SK-N-SH treated with all-trans-retinoic acid at 6 μM for 48 hours (cell line): Measurements from ENCODE around the gene BBS1.
"Not testable (repeated sequence)": the region's sequence is repeated elsewhere in the genome, so short reads cannot be mapped to it uniquely, and the experiment has no call there.

ENCODE experiments used
- ATAC-seq: fragments of 200-7000 bp; cut with Tn5 transposase; 3 replicates; pipeline ENCODE4 v1.9.1; 2020; ENCODE audit warnings: mild to moderate bottlenecking, moderate library complexity
- ARNTL ChIP-seq: fragments of 450-650 bp; formaldehyde crosslinking; IDR thresholded peaks from 2 replicates; pipeline ENCODE4 v1.5.0; 2020; ENCODE audit warnings: low read depth, mild to moderate bottlenecking, moderate library complexity, borderline replicate concordance
- CSDC2 ChIP-seq: fragments of 250-450 bp; sonication (Bioruptor Pico); IDR thresholded peaks from 2 replicates; pipeline ENCODE4 v1.5.0; 2020; ENCODE audit warnings: mild to moderate bottlenecking, moderate library complexity
- ESRRG ChIP-seq: fragments of 250-450 bp; sonication (Bioruptor Pico); IDR thresholded peaks from 2 replicates; pipeline ENCODE4 v1.6.1; 2021; ENCODE audit warnings: mild to moderate bottlenecking
- GLIS3 ChIP-seq: fragments of 250-450 bp; sonication (Bioruptor Pico); IDR thresholded peaks from 2 replicates; pipeline ENCODE4 v1.5.0; 2020; ENCODE audit warnings: mild to moderate bottlenecking, moderate library complexity
- OSR1 ChIP-seq: fragments of 250-450 bp; sonication (Bioruptor Pico); IDR thresholded peaks from 2 replicates; pipeline ENCODE4 v1.8.0; 2022; ENCODE audit warnings: moderate library complexity, mild to moderate bottlenecking, inconsistent platforms
- PPARA ChIP-seq: fragments of 250-450 bp; sonication (Bioruptor Pico); IDR thresholded peaks from 2 replicates; pipeline ENCODE4 v1.5.0; 2020; ENCODE audit warnings: mild to moderate bottlenecking, borderline replicate concordance
- RARB ChIP-seq: fragments of 250-450 bp; sonication (Bioruptor Pico); IDR thresholded peaks from 2 replicates; pipeline ENCODE4 v1.8.0; 2021; ENCODE audit warnings: mild to moderate bottlenecking, moderate library complexity
- TCF4 ChIP-seq: fragments of 250-450 bp; sonication (Bioruptor Pico); IDR thresholded peaks from 2 replicates; pipeline ENCODE4 v1.8.0; 2021; ENCODE audit warnings: mild to moderate bottlenecking, moderate library complexity, borderline replicate concordance
- TOX ChIP-seq: fragments of 250-450 bp; sonication (Bioruptor Pico); IDR thresholded peaks from 2 replicates; pipeline ENCODE4 v1.8.0; 2021; ENCODE audit warnings: mild to moderate bottlenecking, moderate library complexity, borderline replicate concordance
- ZC3H10 ChIP-seq: fragments of 250-450 bp; sonication (Bioruptor Pico); IDR thresholded peaks from 2 replicates; pipeline ENCODE4 v1.5.1; 2021; ENCODE audit warnings: mild to moderate bottlenecking, moderate library complexity
- ZFP30 ChIP-seq: fragments of 450-650 bp; formaldehyde crosslinking; IDR thresholded peaks from 2 replicates; pipeline ENCODE4 v1.5.0; 2022; ENCODE audit warnings: mild to moderate bottlenecking, moderate library complexity
- ZNF565 ChIP-seq: fragments of 450-650 bp; formaldehyde crosslinking; conservative IDR thresholded peaks from 2 replicates; pipeline ENCODE4 v1.5.0; 2020; ENCODE audit warnings: low read depth, mild to moderate bottlenecking, moderate library complexity
- TF ChIP-seq, protein P1 (sequence below): fragments of 250-450 bp; sonication (Bioruptor Pico); IDR thresholded peaks from 2 replicates; pipeline ENCODE4 v1.5.1; 2020; ENCODE audit warnings: low read depth, mild to moderate bottlenecking, moderate library complexity
- TF ChIP-seq, protein P2 (sequence below): fragments of 250-450 bp; sonication (Bioruptor Pico); IDR thresholded peaks from 2 replicates; pipeline ENCODE4 v1.8.0; 2020; ENCODE audit warnings: mild to moderate bottlenecking, moderate library complexity, borderline replicate concordance
- TF ChIP-seq, protein P3 (sequence below): fragments of 250-450 bp; sonication (Bioruptor Pico); IDR thresholded peaks from 2 replicates; pipeline ENCODE4 v1.8.0; 2021; ENCODE audit warnings: low read depth, mild to moderate bottlenecking, moderate library complexity, borderline replicate concordance
- TF ChIP-seq, protein P4 (sequence below): fragments of 250-450 bp; sonication (Bioruptor Pico); IDR thresholded peaks from 2 replicates; pipeline ENCODE4 v1.5.0; 2020; ENCODE audit warnings: mild to moderate bottlenecking, moderate library complexity

BBS1 gene

DNA sequence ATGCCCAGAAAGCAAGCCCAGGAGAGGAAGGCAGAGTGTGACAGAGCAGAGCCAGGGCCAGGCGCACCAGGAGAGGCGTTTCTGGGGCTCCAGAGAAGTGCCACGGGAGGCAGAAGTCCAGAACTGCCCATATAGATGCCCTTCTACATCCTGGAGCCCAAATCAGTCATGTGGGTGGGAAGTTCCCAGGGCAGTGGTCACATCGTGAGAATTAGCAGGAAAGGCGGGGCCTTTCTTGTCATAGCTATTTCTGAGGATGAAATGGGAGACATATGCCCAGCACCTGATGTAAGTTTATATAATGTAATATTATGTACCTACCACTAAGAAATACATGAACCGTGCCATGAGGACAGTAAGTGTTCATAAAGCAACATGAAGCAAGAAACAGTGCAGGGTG, 22.3 kb downstream of the BBS1 start:
- TF ChIP-seq ZFP30 (CRISPR knock-in tag) (no peak), PPARA (CRISPR knock-in tag) (no peak), GLIS3 (CRISPR knock-in tag) (no peak), ZNF565 (CRISPR knock-in tag) (no peak), ESRRG (no peak), CSDC2 (CRISPR knock-in tag) (no peak), ARNTL (no peak), ZC3H10 (CRISPR knock-in tag) (no peak), TOX (CRISPR knock-in tag) (no peak), OSR1 (CRISPR knock-in tag) (no peak)
- TF ChIP-seq, protein P1, sequence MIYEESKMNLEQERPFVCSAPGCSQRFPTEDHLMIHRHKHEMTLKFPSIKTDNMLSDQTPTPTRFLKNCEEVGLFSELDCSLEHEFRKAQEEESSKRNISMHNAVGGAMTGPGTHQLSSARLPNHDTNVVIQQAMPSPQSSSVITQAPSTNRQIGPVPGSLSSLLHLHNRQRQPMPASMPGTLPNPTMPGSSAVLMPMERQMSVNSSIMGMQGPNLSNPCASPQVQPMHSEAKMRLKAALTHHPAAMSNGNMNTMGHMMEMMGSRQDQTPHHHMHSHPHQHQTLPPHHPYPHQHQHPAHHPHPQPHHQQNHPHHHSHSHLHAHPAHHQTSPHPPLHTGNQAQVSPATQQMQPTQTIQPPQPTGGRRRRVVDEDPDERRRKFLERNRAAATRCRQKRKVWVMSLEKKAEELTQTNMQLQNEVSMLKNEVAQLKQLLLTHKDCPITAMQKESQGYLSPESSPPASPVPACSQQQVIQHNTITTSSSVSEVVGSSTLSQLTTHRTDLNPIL (CRISPR knock-in tag): no peak
- TF ChIP-seq, protein P2, sequence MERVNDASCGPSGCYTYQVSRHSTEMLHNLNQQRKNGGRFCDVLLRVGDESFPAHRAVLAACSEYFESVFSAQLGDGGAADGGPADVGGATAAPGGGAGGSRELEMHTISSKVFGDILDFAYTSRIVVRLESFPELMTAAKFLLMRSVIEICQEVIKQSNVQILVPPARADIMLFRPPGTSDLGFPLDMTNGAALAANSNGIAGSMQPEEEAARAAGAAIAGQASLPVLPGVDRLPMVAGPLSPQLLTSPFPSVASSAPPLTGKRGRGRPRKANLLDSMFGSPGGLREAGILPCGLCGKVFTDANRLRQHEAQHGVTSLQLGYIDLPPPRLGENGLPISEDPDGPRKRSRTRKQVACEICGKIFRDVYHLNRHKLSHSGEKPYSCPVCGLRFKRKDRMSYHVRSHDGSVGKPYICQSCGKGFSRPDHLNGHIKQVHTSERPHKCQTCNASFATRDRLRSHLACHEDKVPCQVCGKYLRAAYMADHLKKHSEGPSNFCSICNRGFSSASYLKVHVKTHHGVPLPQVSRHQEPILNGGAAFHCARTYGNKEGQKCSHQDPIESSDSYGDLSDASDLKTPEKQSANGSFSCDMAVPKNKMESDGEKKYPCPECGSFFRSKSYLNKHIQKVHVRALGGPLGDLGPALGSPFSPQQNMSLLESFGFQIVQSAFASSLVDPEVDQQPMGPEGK (CRISPR knock-in tag): no peak
- TF ChIP-seq, protein P3, sequence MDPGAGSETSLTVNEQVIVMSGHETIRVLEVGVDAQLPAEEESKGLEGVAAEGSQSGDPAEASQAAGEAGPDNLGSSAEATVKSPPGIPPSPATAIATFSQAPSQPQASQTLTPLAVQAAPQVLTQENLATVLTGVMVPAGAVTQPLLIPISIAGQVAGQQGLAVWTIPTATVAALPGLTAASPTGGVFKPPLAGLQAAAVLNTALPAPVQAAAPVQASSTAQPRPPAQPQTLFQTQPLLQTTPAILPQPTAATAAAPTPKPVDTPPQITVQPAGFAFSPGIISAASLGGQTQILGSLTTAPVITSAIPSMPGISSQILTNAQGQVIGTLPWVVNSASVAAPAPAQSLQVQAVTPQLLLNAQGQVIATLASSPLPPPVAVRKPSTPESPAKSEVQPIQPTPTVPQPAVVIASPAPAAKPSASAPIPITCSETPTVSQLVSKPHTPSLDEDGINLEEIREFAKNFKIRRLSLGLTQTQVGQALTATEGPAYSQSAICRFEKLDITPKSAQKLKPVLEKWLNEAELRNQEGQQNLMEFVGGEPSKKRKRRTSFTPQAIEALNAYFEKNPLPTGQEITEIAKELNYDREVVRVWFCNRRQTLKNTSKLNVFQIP (CRISPR knock-in tag): no peak
- TF ChIP-seq, protein P4, sequence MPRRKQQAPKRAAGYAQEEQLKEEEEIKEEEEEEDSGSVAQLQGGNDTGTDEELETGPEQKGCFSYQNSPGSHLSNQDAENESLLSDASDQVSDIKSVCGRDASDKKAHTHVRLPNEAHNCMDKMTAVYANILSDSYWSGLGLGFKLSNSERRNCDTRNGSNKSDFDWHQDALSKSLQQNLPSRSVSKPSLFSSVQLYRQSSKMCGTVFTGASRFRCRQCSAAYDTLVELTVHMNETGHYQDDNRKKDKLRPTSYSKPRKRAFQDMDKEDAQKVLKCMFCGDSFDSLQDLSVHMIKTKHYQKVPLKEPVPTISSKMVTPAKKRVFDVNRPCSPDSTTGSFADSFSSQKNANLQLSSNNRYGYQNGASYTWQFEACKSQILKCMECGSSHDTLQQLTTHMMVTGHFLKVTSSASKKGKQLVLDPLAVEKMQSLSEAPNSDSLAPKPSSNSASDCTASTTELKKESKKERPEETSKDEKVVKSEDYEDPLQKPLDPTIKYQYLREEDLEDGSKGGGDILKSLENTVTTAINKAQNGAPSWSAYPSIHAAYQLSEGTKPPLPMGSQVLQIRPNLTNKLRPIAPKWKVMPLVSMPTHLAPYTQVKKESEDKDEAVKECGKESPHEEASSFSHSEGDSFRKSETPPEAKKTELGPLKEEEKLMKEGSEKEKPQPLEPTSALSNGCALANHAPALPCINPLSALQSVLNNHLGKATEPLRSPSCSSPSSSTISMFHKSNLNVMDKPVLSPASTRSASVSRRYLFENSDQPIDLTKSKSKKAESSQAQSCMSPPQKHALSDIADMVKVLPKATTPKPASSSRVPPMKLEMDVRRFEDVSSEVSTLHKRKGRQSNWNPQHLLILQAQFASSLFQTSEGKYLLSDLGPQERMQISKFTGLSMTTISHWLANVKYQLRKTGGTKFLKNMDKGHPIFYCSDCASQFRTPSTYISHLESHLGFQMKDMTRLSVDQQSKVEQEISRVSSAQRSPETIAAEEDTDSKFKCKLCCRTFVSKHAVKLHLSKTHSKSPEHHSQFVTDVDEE: no peak
- ATAC-seq: peak; percentile 9; the same call in 2 of the 3 replicates

DNA sequence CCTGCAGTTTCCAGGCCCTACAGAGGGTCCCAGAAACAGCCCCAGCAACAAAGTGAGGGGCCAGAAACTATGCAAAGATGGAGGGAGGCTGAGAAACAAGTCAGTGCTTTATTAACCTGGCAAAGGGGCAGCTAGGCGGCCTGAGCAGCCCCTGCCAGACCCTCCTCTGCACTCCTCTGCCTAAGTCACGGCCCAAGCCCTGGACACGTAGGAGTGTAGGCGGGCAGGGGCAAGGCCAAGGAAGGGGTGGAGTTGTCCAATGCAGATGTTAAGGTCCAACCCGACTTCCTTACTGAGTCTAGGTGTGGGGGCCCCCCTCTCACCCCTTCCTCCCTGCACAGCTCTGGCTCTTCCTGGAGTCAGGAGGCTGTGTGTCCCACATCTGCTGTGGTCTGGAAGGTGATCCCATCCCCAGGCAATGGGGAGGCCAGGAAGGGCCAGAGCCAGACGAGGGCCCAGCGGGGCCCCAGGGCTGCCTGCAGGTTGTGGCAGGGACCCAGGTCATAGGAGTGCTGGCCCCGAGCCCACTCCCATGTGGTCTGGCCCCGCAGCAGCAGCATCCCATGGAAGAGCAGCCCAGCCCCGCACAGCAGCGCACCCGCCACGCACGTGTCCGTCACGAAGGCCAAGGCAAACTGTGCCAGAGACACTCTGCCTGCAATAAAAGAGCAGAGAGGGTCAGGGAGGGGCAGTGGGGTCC, 28.9 kb downstream of the BBS1 start:
- no peak for TF ChIP-seq ZC3H10 (CRISPR knock-in tag)
- no peak for TF ChIP-seq ZNF565 (CRISPR knock-in tag)
- TF ChIP-seq GLIS3 (CRISPR knock-in tag): no peak
- TF ChIP-seq RARB (CRISPR knock-in tag): no peak
- no peak for TF ChIP-seq PPARA (CRISPR knock-in tag)
- TF ChIP-seq TCF4 (CRISPR knock-in tag): no peak
- no peak for ATAC-seq

DNA sequence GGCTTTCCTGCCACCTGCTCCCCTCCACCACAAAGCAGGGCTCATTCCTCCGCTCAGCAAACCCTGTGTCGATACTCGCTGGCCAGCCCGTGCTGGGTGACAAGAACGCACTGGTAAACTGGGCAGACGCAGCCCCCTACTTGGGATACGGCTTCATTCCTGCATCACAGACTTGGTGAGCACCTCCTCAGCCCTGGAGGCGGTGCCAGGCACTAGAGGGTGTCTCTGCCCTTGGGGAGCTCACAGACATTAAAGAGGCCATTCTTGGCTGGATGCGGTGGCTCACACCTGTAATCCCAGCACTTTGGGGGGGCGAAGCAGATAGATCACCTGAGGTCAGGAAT, 29.4 kb downstream of the BBS1 start:
- no peak for ATAC-seq
- TF ChIP-seq TOX (CRISPR knock-in tag) (no peak), ZFP30 (CRISPR knock-in tag) (no peak), GLIS3 (CRISPR knock-in tag) (no peak), ZC3H10 (CRISPR knock-in tag) (no peak), TCF4 (CRISPR knock-in tag) (no peak), PPARA (CRISPR knock-in tag) (no peak)
- TF ChIP-seq, protein P4: no peak

DNA sequence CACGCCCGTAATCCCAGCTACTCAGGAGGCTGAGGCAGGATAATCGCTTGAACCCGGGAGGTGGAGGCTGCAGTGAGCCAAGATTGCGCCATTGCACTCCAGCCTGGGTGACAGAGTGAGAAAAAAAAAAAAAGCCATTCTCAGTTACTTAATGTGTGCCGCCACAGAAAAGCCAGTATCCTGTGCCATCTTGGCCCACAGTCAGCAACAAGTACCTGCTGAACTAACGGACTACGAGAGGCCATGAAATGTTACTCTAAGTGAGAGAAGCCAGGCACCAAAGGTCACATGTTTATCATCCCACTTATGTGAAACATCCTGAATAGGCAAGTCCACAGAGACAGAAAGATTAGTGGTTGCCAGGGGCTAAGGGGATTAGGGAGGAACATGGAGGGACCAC, 30.2 kb downstream of the BBS1 start:
- ATAC-seq: not testable (repeated sequence)
